HepG2 (cell line): ENCODE data around the gene BAIAP2L2.

Experiments used
- FOXJ3 ChIP-seq: sonication (generic); formaldehyde crosslinking; IDR thresholded peaks from 2 replicates; pipeline ENCODE4 v1.4.0; 2020; ENCODE audit warnings: missing genetic modification reagents, mild to moderate bottlenecking, borderline replicate concordance
- MLLT10 ChIP-seq: sonication (generic); formaldehyde crosslinking; IDR thresholded peaks from 2 replicates; pipeline ENCODE4 v1.4.0; 2020; ENCODE audit warnings: missing genetic modification reagents
- MNT ChIP-seq: fragments of 450-650 bp; IDR thresholded peaks from 2 replicates; pipeline ENCODE4 v1.6.1; 2016
- NBN ChIP-seq: fragments of 450-650 bp; conservative IDR thresholded peaks from 2 replicates; pipeline ENCODE4 v1.6.1; 2017
- TF ChIP-seq, protein P1 (sequence below): sonication (generic); formaldehyde crosslinking; IDR thresholded peaks from 2 replicates; pipeline ENCODE4 v1.5.0; 2020; ENCODE audit warnings: mild to moderate bottlenecking, missing genetic modification reagents, moderate library complexity

- TF ChIP-seq FOXJ3 (no peak), NBN (no peak), MNT (no peak), MLLT10 (CRISPR knock-in tag) (no peak)
- TF ChIP-seq, protein P1, sequence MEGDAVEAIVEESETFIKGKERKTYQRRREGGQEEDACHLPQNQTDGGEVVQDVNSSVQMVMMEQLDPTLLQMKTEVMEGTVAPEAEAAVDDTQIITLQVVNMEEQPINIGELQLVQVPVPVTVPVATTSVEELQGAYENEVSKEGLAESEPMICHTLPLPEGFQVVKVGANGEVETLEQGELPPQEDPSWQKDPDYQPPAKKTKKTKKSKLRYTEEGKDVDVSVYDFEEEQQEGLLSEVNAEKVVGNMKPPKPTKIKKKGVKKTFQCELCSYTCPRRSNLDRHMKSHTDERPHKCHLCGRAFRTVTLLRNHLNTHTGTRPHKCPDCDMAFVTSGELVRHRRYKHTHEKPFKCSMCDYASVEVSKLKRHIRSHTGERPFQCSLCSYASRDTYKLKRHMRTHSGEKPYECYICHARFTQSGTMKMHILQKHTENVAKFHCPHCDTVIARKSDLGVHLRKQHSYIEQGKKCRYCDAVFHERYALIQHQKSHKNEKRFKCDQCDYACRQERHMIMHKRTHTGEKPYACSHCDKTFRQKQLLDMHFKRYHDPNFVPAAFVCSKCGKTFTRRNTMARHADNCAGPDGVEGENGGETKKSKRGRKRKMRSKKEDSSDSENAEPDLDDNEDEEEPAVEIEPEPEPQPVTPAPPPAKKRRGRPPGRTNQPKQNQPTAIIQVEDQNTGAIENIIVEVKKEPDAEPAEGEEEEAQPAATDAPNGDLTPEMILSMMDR (CRISPR knock-in tag) = no peak
Observed at GRCh38 chr22:38122616-38123015, 12.1 kb upstream of the BAIAP2L2 start.
